Astrocyte (in vitro differentiated cells and primary cell): Measurements from ENCODE around the gene DOCK3.

Experiments used
- EZH2 ChIP-seq: IDR thresholded peaks from 2 replicates; pipeline ENCODE4 v1.6.1; 2012; ENCODE audit warnings: mild to moderate bottlenecking, low read length, inconsistent platforms; ENCODE audit not compliant: insufficient read depth
- TF ChIP-seq, protein P1 (sequence below): IDR thresholded peaks from 2 replicates; pipeline ENCODE4 v1.5.1; 2011; ENCODE audit warnings: low read depth, mild to moderate bottlenecking, inconsistent platforms, low read length, moderate library complexity; ENCODE audit not compliant: insufficient read depth

DNA sequence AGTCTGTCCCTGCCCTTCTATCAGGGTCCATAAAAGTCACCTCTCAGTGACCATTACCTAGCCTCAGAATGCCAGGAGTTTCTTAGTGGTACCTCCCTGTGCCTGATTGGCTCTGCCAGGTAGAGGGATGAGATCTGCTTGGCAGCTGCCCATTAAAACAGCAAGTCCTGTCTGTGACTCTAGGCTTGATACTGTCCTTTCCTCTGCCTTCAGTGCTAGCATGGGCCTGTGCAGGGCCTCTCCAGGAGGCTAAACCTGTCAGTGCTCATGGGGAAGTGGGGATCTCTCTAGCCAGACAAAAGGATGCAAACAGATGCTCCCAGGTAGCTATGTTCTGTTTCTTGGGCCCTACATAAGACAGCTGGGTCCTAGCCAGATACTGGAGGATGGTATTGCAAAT is 700.4 kb downstream of the DOCK3 start:
- TF ChIP-seq, protein P1, sequence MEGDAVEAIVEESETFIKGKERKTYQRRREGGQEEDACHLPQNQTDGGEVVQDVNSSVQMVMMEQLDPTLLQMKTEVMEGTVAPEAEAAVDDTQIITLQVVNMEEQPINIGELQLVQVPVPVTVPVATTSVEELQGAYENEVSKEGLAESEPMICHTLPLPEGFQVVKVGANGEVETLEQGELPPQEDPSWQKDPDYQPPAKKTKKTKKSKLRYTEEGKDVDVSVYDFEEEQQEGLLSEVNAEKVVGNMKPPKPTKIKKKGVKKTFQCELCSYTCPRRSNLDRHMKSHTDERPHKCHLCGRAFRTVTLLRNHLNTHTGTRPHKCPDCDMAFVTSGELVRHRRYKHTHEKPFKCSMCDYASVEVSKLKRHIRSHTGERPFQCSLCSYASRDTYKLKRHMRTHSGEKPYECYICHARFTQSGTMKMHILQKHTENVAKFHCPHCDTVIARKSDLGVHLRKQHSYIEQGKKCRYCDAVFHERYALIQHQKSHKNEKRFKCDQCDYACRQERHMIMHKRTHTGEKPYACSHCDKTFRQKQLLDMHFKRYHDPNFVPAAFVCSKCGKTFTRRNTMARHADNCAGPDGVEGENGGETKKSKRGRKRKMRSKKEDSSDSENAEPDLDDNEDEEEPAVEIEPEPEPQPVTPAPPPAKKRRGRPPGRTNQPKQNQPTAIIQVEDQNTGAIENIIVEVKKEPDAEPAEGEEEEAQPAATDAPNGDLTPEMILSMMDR: no peak
- no peak for TF ChIP-seq EZH2
